ENCODE results near the gene CARMIL3.

CARMIL3 gene

DNA sequence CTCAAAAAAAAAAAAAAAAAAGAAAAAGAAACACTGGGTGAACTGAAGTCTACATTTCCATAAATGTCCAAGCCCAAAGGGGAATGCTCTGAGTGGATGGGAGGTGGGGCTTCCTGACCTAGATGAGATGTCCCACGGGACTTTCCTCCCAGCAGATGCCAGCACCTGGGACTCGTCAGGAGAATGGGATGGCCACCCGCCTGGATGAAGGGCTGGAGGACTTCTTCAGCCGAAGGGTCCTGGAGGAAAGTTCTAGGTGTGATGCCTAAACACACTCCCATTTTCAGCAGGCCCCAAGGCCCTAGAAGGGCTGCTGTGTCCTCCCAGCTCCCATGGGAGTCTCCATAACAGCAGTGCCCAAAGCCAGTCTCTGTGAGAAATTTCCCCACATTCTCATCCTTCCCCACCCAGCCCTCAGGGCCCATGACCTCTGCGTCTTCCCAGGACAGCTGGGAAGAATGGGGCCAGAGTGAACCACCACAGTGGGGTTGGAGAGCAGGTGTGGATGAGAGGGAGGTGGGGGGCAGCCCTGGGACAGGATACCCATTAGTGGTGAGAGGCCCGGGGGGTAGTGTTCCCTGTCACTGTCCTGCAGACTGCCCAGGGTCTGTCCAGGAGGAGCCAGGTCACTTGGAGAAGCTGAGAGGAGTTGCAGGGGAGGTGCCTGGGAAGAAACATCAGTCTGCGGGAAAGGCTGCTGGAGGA is 12.4 kb downstream of the CARMIL3 start:
- DNase-seq: no peak

DNA sequence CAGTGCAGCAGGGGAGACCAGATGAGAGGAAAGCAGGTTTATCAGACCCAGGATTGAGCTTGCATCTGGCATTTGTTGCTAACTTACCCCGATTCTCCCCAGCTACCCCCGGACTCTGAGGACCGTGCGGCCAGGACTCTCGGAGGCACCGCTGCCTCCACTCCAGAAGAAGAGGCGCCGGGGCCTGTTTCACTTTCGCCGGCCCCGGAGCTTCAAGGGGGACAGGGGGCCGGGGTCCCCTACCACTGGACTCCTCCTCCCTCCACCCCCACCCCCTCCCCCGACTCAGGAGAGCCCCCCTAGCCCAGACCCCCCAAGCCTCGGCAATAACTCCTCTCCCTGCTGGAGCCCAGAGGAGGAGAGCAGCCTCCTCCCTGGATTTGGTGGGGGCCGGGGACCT is 13.0 kb downstream of the CARMIL3 start:
- no peak for DNase-seq

DNA sequence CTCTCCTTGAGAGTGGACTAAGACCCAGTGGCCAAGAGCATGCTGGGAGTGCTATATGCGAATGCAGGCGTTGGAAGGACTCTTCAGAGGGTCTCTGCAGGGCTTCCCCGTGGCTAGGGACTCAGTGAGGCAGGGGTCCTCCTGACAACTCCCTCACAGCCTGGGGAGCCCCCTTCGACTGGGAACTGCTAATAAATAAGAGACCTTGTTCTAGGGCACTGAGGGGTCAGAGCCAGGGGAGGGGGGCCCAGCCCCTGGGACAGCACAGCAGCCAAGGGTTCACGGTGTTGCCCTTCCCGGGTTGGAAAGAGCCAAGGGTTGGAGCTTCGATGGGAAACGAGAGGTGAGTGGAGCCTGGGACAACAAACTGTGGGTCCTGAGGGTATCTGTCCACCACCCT is 13.6 kb downstream of the CARMIL3 start:
- no peak for DNase-seq

DNA sequence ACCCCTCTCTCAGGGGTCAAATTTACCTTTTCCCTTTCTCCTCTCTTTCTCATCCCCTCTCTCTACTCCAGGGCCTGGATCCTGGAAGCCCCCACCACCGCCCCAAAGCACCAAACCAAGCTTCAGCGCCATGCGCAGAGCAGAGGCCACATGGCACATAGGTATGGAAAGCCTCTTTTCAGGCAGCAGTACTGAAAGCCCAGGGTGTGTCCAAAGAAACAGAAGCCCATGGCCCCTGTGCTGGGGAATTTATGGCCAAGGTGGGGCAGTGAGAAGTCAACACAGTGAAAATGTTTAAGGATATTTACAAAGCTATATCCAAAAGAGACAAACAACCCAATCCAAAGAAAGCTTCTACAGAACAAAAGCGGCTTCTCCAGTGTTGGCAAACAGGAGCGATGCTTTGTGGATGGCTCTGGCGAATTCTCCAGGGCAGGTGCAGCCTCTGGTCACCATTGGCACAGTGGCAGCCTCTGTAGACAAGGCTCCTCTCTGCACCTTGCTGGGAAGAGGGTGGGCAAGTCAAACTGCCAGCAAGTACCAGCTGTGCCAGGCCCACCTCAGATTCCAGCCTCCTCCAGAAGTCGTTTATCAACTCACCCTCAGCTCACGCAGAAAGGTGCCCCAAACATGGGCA is 14.8 kb downstream of the CARMIL3 start:
- no peak for DNase-seq

DNA sequence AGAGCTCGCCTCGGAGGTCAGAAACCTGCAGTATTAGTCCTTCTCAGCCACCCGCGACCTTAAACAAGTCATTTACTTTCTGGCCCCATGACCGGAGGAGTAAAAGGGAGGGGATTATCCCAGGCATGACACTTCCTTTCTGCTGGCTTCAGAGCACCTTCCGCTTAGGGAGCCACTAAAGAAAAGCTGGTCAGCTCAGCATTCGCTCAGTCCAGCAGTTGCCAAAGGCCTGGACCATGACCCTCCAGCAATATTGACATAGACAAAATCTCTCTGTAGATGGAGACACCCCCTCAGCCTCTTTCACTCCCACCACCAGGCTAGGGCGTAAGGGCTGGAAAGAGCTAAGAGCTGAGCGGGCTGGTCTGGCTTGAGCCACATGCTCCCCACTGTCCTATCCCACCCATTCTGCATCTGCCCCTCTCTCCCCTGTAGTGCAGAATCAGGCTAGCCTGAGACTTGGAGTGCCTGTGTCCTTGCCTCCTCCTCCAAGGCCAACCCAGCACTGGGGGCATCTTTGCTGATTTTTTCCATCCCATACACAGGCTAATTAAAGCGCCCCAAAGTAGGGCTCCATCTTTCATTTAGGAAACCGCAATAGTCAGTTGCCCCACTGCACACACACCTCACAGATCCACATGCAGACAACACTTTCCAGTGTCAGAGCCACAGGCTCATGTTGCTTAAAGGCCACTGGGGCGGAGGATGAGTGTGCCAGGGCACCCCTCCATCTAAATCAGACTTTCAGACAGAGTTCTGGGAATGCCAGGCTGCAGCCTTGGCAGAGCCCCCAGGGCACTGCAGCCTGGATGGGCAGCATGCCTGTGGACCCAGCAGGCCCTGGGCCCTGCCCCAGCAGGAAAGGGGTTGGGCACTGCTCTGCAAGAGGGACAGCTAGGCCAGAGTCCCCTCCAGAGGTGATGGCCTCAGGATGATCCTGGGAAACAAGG is 15.6 kb downstream of the CARMIL3 start:
- no peak for DNase-seq

DNA sequence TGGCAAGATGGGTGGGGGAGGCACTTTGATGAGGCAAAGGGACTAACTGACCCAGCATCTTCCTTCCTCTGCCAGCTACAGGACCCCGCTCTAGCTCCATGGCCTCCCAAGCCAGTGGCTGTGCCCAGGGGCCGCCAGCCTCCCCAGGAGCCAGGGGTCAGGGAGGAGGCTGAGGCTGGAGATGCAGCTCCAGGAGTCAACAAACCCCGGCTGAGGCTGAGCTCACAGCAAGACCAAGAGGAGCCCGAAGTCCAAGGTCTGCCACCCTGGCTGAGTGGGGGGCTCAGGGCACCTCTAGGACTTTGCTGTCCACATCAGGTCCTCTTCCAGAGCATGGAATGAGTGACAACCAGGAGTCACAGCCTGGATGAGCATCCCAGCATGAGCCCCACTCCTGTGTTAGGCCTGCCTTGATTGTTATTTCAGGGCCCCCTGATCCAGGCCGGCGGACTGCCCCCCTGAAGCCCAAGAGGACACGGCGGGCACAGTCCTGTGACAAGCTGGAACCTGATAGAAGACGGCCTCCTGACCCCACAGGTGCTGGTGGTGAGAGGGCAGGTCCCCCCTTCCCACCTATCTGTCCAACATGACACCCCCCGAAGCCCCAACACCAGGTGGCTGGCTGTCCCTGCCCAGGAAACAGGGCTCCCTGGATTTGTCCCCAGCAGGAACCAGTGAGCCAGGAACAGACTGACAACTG is 17.1 kb downstream of the CARMIL3 start:
- no peak for DNase-seq

DNA sequence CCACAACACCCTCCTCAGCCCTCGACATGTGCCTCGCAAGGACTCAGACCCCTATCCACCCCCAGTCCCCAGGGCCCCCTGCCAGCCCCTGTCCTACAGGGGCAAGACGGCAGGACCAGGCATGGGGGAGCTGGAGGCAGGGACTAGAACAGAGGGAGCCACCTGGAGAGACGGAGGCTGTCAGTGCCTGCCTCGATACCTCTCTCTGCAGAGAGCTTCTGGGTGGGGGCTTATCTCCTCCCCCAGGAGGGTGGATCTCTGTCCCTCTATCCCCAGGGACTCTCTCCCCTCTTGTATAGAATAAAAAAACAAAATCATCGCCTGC is 17.6 kb downstream of the CARMIL3 start:
- DNase-seq: no peak

DNA sequence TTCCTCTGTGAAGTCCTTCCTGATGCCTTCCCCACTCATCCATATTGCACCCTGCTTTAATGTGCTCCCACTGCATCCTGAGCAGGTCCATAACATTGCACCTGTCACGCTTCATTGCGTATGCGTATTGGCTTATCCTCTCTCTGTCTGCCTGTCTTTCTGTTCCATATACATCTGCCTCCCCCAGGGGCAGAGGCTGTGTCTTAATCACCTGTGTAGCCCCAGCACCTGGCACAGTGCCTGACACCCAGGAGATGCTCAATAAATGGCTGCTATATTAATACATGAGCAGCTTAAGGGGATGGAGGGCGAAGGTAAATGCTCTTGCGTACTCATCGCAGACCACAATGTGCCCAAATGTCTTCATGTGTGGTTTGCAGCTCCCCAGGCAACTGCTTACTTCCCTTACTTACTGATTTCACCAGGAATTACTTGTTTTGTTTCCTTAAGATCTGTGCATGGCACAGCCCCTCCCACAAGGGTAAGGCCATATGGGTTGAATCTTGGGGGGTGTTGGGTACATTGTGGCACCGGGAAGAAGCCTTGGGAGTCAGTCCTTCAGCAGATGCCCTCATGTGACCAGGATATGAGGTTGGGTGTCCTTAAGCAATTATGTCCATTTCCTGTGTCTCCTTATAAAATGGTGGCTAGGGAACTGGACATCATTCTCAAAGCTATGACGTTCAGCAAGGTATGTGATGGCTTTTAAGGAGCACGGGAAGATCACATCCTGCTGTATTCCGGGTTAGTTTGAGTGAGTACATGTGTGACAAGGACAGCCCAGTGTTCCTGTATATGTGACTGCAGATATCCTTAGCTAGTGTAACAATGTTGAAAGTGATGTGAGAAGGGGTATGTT is 18.7 kb downstream of the CARMIL3 start:
- peak; percentile 42 to 85 (median 73) for DNase-seq

DNA sequence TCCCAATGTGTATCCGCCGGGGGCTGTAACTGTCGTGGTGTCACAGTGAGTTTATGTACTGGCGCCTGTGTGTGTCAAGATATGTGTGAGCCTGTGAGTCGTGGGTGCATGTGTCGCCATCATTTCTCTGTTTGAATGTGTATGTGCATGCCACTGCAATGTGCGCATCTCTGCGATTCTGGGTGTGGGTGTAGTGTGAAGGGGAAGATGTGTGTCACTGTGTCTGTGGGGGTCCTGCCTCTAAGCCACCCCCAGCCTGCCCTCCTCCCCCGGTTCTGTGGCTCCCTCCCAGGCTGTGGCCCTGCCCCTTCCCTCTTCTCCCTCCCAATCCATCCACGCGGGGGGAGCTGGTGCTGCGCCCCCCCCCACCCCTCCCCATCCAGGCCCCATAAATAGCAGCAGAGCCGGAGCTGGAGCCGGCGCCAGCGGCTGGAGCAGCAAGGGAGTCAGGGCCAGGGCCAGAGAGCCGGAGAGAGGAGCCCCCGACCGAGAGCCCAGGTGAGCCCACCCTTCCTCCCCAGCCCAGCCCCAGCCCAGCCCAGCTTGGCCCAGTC is 19.4 kb downstream of the CARMIL3 start, which contains the start of gene CPNE6:
Gene CPNE6 (plus strand): TSS at position 419 of the 554 bp plus-strand sequence. CDS start 1,375 bp downstream, outside the sequence.
- DNase-seq: no peak

DNA sequence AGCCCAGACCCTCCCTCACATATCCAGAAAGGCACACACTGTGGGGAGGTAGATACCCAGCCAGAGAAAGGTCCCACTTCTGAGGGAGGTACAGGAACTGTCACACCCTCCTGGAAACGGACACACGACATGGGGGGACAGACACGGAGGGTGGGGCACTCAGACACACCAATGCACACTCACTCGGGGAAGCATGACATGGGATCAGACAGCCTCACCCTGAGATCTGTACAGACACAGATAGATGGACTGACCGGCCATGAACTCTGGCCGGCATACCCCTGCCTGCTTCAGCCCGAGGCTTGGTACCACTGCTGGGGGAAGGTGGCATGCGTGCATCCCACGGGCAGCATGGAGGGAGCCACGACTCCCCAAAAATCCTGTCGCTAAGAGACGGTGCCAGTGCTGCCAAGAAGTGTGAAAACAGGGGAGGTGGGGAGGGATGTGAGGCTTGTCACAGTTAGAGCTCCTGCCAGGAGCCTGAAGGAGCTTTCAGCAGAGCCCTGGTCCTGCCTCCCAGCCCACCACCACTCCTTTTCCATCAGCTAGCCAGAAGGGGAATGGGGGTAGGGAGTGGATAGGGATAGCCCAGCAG is 20.1 kb downstream of the CARMIL3 start:
- DNase-seq: no peak

DNA sequence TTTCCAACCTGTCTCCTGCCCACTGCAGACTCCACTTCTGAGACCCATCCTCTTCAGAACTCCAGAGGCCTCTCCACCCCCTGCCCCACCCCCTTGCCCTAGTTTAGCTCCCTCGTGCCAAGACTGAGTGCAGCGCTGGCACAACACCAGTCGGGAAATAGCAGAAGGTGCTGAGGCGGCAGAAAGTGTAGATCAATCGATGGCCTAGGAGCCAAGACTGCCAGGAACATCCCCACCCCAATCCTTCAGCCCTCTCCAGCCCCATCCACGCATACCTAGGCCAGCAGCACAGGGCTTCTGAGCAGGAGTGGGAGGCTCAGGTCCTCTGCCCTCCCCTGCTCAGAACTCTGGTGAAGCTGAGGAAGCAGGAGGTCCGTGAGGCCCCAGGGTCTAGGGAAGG is 20.6 kb downstream of the CARMIL3 start:
- DNase-seq: no peak

DNA sequence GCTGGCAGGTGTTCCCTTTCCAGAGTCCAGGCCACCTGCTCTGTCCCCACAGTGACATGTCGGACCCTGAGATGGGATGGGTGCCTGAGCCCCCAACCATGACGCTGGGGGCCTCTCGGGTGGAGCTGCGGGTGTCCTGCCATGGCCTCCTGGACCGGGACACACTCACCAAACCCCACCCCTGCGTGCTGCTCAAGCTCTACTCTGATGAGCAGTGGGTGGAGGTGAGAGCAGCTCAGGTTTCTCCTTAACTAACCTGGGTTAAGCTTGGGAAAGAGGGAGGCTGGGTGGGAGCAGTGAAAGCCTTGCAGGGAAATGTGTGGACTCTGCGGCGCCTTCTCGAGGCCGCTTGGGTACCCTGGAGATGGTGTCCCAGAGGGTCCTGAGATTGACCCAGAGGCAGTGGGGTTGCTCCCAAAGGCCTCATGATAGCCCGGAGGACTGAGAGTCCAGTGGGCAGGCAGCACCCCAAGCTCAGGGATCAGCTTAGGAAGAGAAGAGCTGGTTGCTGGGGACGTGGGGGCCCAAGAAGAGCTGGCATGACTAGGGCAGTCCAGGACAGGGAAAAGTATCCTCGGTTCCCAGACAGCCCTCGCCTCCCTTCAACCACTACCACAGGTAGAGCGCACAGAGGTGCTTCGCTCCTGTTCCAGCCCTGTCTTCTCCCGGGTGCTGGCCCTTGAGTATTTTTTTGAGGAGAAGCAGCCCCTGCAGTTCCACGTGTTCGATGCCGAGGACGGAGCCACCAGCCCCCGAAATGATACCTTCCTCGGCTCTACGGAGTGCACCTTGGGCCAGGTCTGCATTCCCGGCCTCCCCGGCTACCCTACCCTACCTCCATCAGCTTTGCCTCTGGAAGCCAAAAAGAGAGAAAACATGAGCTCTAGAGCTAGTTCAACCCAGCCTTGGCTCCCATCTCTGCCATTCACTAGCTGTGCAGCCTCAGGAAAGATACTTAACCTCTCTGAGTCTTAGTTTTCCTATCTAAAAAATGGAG is 21.4 kb downstream of the CARMIL3 start:
- DNase-seq: peak in 1 of 3 experiments; percentile 7

DNA sequence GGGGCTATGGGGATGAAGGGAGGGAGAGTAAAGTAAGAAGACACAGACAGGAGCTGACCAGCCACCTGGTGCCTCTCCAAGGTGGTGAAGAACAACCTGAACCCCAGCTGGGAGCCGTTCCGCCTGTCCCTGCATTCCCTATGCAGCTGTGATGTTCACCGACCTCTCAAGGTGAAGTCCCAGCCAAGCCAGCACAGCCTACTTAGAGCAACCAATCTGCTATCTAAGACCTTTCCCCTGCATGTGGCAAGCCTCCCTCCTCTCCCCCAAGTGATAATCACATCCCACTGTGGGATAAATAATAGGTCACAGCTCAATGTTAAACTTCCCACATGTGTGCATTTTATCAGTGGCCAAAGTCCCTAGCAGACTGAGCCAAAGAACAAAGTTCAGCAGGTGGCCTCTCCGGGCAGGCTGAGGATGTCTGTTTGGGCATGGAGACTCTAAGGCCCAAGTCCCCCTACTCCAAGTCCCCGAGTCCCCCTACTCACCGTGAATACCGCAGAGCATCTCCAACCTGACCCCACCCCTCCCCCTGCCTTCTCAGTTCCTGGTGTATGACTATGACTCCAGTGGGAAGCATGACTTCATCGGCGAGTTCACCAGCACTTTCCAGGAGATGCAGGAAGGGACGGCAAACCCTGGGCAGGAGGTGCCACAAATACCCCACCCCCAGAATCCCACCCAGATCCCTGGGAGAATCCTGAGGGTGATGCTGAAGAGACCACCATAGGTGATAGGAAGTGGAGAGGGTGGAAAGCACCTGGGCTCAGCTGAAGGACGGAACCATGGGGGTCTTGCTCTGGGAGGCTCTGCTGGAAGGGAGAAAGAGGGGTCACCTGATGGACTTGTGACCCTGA is 23.0 kb downstream of the CARMIL3 start:
- DNase-seq: peak in 1 of 3 experiments; percentile 22

DNA sequence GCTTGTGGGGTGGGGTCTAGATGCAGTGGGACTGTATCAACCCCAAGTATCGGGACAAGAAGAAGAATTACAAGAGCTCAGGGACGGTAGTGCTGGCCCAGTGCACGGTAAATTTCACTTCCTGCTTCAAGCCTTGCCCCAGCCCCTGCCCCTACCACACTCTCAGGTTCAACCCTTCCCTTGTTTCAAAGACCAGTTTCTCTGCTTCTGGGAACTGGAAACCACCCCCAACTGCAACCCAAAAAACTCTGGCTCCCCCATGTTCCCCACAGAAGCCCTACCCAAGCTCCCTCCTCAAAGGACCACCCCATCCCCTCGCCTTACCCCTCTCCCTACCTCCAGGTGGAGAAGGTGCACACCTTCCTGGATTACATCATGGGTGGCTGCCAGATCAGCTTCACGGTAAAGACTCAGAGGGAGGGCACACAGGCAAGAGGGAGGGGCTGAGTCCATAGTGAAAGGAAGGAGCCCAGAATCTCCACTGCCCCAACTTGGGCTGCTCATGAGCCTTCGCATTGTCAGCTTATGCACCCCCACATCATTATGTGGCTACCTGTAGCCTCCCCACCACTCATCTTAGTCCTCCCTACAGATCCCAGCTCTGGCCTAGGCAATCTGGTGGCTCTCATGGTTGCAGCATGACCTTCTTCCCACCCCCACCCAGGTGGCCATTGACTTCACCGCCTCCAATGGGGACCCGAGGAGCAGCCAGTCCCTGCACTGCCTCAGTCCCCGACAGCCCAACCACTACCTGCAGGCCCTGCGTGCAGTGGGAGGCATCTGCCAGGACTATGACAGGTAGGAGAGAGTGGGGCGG is 23.9 kb downstream of the CARMIL3 start:
- DNase-seq: peak in 2 of 3 experiments; percentile 14 to 15

DNA sequence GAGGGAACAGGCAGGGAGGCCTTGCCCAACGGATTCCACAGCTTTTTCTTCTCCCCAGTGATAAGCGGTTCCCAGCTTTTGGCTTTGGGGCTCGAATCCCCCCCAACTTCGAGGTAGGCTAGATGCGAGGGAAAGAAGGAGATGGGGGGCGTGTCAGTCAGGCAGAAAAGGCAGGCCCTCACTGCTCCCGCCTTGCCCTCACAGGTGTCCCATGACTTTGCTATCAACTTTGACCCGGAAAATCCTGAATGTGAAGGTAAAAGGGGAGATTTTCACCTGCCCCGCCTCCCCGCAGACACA is 24.4 kb downstream of the CARMIL3 start:
- no peak for DNase-seq

DNA sequence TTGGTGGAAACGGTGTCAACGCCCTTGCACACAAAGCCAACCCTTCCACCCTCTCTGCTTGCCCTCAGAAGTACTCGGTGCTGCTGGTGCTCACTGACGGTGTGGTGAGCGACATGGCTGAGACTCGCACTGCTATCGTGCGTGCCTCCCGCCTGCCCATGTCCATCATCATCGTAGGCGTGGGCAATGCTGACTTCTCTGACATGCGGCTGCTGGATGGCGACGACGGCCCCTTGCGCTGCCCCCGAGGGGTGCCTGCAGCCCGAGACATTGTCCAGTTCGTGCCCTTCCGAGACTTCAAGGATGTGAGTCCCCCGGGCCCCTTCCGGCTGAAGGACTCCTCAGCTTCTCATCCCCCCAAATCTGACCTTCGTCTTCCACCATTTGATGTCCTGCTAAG is 25.3 kb downstream of the CARMIL3 start:
- no peak for DNase-seq

DNA sequence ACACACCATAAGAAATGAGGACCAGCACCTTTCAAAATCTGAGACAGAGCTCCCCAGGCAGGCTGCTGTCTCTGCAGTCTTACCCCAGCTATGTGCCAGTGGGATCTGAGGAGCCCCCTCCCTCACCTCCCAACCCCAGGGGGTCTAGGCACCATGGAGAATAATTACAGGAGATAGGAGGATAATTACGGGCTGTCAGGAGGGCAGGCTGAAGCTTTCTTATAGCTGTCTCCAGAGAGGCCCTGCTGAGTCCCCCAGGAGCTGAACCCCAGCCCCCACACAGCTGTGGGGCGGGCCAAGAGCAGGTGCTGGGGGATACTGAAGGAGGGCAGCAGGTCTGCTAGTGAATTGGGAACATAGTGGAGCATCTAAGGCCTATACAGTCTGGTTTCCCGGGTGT is 26.3 kb downstream of the CARMIL3 start:
- DNase-seq: peak in 2 of 3 experiments; percentile 95 to 99

DNA sequence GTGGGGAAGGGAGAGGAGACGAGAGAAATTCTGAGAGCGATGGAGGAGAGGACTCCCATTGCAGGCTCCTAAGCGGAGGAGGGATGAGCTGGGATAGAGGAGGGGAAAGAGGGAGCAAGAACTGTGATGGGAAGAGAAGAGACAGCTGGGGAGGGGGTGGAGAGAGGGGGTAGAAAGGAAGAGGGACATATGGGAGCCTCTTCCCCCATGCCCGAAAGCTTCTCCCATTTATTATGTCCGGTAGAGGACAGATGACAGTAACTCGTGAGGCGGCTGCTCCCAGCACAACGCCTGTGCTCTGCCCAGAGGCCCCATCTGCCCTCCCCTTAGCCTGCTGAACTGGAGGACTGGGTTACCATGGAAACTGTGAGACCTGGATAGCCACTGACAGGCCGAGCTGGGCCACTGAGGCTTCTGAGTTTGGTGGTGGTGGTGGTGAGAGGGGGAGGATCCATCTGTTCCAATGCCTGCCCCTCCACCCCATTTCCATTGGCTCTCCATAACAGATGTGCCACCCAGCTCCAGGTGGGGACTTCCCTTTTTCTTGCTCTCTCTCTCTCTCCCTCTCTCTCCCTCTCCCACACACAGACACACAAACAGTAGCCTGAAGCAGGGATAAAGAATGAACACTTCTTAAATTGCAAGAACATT is 27.8 kb downstream of the CARMIL3 start:
- DNase-seq: peak in 2 of 3 experiments; percentile 76 to 93

Measured in NCI-H1417 (cell line).